Colonic mucosa (tissue), 4 donors: ENCODE results near the gene PSMB3. TPM values are rescaled to one million over a fixed set of nuclear protein-coding genes. Genes with fewer than 3 reads are reported as not detected.
A peak's percentile ranks its signal among the peaks of the same experiment; 100 is the strongest.

ENCODE experiments used
- DNase-seq: peaks from one replicate; pipeline ENCODE4 v3.0.0-alpha.2; 2020
- H3K27ac ChIP-seq: fragments of 200-600 bp; one replicate; pipeline ENCODE4 v1.8.0; 2021
- H3K27me3 ChIP-seq: fragments of 200-600 bp; one replicate; pipeline ENCODE4 v1.8.0; 2021
- H3K36me3 ChIP-seq: fragments of 200-600 bp; one replicate; pipeline ENCODE4 v1.8.0; 2021
- H3K4me1 ChIP-seq: fragments of 200-600 bp; one replicate; pipeline ENCODE4 v1.8.0; 2021; ENCODE audit warnings: mild to moderate bottlenecking
- H3K4me3 ChIP-seq: fragments of 200-600 bp; one replicate; pipeline ENCODE4 v1.8.0; 2021
- H3K9ac ChIP-seq, 2 donors: one replicate each; pipeline ENCODE4 v1.7.0; 2013; ENCODE audit warnings: control low read depth in 2 of 2, low read depth in 2 of 2, low read length in 2 of 2
- H3K9me3 ChIP-seq: fragments of 200-600 bp; one replicate; pipeline ENCODE4 v1.8.0; 2021
- CTCF ChIP-seq: fragments of 200-600 bp; IDR thresholded peaks from one replicate; pipeline ENCODE4 v1.8.0; 2022; ENCODE audit warnings: antibody characterized with exemption, mild to moderate bottlenecking
- intact Hi-C: fragments of 100-400 bp; cut with DNase I; formaldehyde crosslinking; loops from one replicate; pipeline ENCODE4 v1.14.1; 2022
- microRNA-seq: library from miRNA; unstranded; fragments of <30 nt; microRNA quantifications from one replicate; pipeline ENCODE4, GENCODE V29; 2019
- total RNA-seq, 2 donors: library from RNA; stranded (reverse); fragmentation: NEBNext Ultra II Directional in 1 of 2; extraction: Animal tissue kit (Norgen Biotek cat#: 25700) in 1 of 2; gene quantifications; one replicate each; pipeline ENCODE4 v1.2.1, GENCODE V29; 2021
- donor health status: healthy.
- donor health status: DM: no; HTN: no; CAD: no.
- donor health status: DM: no; HTN: no; CAD: no.

Gene PSMB3
- total RNA-seq, 2 donors from 2014 or later = 160 to 253 TPM

GRCh38 chr17:38800237-38800760, 47.8 kb downstream of the PSMB3 start:
- H3K4me1 ChIP-seq = peaks cover 23% of the 10 kb centered on the region
- H3K9me3 ChIP-seq = no peaks in the 10 kb centered on the region
- no peaks in the 10 kb centered on the region for H3K27me3 ChIP-seq
- DNase-seq = no peak
- peak overlapping the region; percentile 79 for H3K4me3 ChIP-seq
- peak overlapping the region; percentile 66 to 96 for H3K9ac ChIP-seq
- H3K36me3 ChIP-seq = peaks cover 16% of the 10 kb centered on the region
- intact Hi-C loops = no loop called here
- peak overlapping the region; percentile 98 for H3K27ac ChIP-seq
- TF ChIP-seq CTCF = no peak

- Histone ChIP-seq H3K27ac (no peak overlapping the region), H3K27me3 (no peaks in the 10 kb centered on the region), H3K9me3 (no peaks in the 10 kb centered on the region), H3K9ac (no peak overlapping the region), H3K4me1 (no peaks in the 10 kb centered on the region), H3K4me3 (no peak overlapping the region), H3K36me3 (peaks cover 33% of the 10 kb centered on the region)
- intact Hi-C loops = loop anchor here (5.0 kb wide), 1 partner anchor 57 kb away; no protein-coding TSS in a partner anchor
- no peak for TF ChIP-seq CTCF
- DNase-seq = no peak
Observed at GRCh38 chr17:38809828-38810227, 57.3 kb downstream of the PSMB3 start.

Small RNAs within 50 kb of the gene (microRNA-seq; reads per million reads assigned to microRNA genes)
- 1.7 reads per million for gene MIR4726

Other genes starting within 250 kb of the PSMB3 start
- gene SRCIN1, start 146.8 kb upstream of the PSMB3 start, total RNA-seq = 1 to 10 TPM; 1.1 to 4.2 TPM
- gene EPOP, start 77.8 kb upstream of the PSMB3 start, total RNA-seq = 1 to 10 TPM; 1.1 to 1.8 TPM
- gene MLLT6, start 47.5 kb upstream of the PSMB3 start, total RNA-seq = 100 to 1,000 TPM in 1 of 2 donors, 10 to 100 TPM in 1; 74.1 to 109 TPM
- 100 to 1,000 TPM in 1 of 2 donors, 10 to 100 TPM in 1; 82.2 to 152 TPM for gene CISD3, start 22.4 kb upstream of the PSMB3 start, total RNA-seq
- 10 to 100 TPM; 27.2 to 45.5 TPM for gene PCGF2, start 4.4 kb upstream of the PSMB3 start, total RNA-seq
- 10 to 100 TPM; 16.8 to 19.6 TPM for gene PIP4K2B, start 46.8 kb downstream of the PSMB3 start, total RNA-seq
- 10 to 100 TPM; 18.7 TPM for gene CWC25, start 72.6 kb downstream of the PSMB3 start, total RNA-seq
- 100 to 1,000 TPM; 845 to 956 TPM for gene RPL23, start 101.0 kb downstream of the PSMB3 start, total RNA-seq
- 100 to 1,000 TPM; 297 to 330 TPM for gene LASP1, start 117.3 kb downstream of the PSMB3 start, total RNA-seq
- not detected for gene FBXO47, start 214.7 kb downstream of the PSMB3 start, total RNA-seq